Adipocyte (in vitro differentiated cells): ENCODE data around the gene PPIC.

Source experiments
- DNase-seq: peaks from one replicate; pipeline ENCODE4 v3.0.0-alpha.2; 2015; ENCODE audit warnings: low read depth
- H3K27me3 ChIP-seq: replicated peaks from 2 replicates; pipeline ENCODE4 v1.7.0; 2013; ENCODE audit warnings: mild to moderate bottlenecking, low read length, moderate library complexity; ENCODE audit not compliant: control insufficient read depth, insufficient read depth
- H3K36me3 ChIP-seq: 2 replicates; pipeline ENCODE4 v1.7.0; 2013; ENCODE audit warnings: low read length, mild to moderate bottlenecking, moderate library complexity; ENCODE audit not compliant: control insufficient read depth, insufficient read depth, severe bottlenecking
- H3K4me1 ChIP-seq: 2 replicates; pipeline ENCODE4 v1.7.0; 2013; ENCODE audit warnings: mild to moderate bottlenecking, low read length, moderate library complexity; ENCODE audit not compliant: control insufficient read depth, insufficient read depth
- H3K4me3 ChIP-seq: 2 replicates; pipeline ENCODE4 v1.7.0; 2013; ENCODE audit warnings: mild to moderate bottlenecking, low read length, moderate library complexity
- H3K9ac ChIP-seq: 2 replicates; pipeline ENCODE4 v1.7.0; 2013; ENCODE audit warnings: mild to moderate bottlenecking, low read length, moderate library complexity
- H3K9me3 ChIP-seq: 2 replicates; pipeline ENCODE4 v1.7.0; 2013; ENCODE audit warnings: mild to moderate bottlenecking, low read length, moderate library complexity; ENCODE audit not compliant: control insufficient read depth

The PPIC gene

GRCh38 chr5:123007754-123008153 lies 28.8 kb downstream of the PPIC start:
- Histone ChIP-seq H3K4me3 (no peak overlapping the region), H3K9me3 (no peaks in the 10 kb centered on the region), H3K36me3 (peaks cover 21% of the 10 kb centered on the region), H3K4me1 (no peaks in the 10 kb centered on the region), H3K9ac (no peak overlapping the region), H3K27me3 (no peaks in the 10 kb centered on the region)
- no peak for DNase-seq

DNA sequence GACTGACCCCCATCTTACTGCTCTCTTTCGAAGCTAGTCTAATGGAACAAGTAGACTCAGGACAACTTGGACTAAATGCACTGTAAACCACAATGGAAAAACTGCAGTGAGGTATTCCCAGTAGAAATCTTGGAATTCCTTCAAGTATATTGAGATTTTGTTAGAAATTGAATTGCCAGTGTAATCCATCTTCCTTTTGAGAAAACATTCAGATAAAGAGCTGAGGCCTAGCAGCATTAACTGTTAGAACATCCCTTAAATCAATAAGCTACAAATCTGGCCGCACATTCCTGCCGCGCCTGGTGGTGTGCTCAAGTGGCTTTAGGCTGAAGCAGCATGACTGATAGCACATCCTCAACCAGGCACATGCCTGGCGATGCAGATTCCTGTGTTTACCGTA lies 29.3 kb downstream of the PPIC start:
- no peaks in the 10 kb centered on the region for H3K4me1 ChIP-seq
- peaks cover 21% of the 10 kb centered on the region for H3K36me3 ChIP-seq
- DNase-seq, result no peak
- no peaks in the 10 kb centered on the region for H3K9me3 ChIP-seq
- no peak overlapping the region for H3K4me3 ChIP-seq
- H3K27me3 ChIP-seq, result no peaks in the 10 kb centered on the region
- no peak overlapping the region for H3K9ac ChIP-seq

- H3K9ac ChIP-seq, result no peak overlapping the region
- no peak for DNase-seq
- H3K4me1 ChIP-seq, result no peaks in the 10 kb centered on the region
- no peaks in the 10 kb centered on the region for H3K27me3 ChIP-seq
- H3K4me3 ChIP-seq, result no peak overlapping the region
- no peaks in the 10 kb centered on the region for H3K9me3 ChIP-seq
- peaks cover 15% of the 10 kb centered on the region for H3K36me3 ChIP-seq
Observed at GRCh38 chr5:123001808-123002207, 34.7 kb downstream of the PPIC start.

- Histone ChIP-seq H3K9me3 (no peaks in the 10 kb centered on the region), H3K36me3 (peaks cover 15% of the 10 kb centered on the region), H3K9ac (no peak overlapping the region), H3K4me1 (no peaks in the 10 kb centered on the region), H3K4me3 (no peak overlapping the region), H3K27me3 (no peaks in the 10 kb centered on the region)
- DNase-seq, result no peak
Observed at GRCh38 chr5:123000731-123001130, 35.8 kb downstream of the PPIC start.

DNA sequence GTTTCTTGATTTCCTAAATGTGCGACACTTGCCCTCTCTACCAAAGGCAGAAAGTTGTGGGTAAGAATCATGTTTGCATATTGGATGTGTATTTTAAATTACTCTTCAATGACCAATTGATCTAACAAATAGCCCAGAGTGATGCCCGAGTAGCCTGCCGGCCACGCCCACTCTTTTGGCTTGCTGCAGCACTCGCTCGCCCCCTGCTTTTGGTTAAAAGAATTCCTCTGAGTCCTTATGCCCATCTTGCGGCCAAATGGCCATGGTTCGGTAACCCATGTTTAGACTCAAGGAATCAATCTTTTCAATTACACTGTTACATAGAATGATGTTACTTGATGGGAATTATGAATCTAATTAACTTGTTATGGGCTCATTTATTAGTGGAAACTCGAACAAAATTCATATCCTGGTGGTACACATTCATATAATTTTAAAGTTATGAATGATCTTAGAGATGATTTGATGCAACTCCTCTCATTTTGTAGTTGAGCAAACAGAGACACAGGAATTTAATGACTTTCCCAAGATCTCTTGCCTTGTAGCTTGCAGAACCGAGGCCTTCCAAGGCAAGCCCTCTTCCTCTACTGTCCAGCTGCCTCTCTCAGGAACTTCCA lies 36.5 kb downstream of the PPIC start:
- no peak for DNase-seq
- Histone ChIP-seq H3K9ac (no peak overlapping the region), H3K9me3 (no peaks in the 10 kb centered on the region), H3K4me3 (no peak overlapping the region), H3K27me3 (no peaks in the 10 kb centered on the region), H3K4me1 (no peaks in the 10 kb centered on the region), H3K36me3 (peaks cover 15% of the 10 kb centered on the region)

DNA sequence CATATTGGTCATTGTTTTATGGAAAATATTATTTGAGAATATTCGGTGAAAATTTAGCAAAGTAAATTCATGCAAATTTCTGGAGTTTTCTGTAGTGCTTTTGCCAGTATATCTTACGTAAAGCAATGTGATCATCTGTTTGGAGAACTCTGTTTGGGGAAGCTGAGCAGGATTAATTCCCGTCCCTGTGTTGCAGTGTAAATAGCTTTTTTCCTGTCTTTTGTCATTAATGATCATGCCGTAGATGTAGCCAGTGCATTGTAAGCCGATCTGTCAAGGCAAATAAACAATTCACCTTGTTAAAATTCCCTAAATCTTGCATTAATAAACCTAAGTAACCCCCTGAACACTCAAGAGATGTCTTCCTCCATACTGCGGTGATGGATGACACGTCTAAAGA lies 39.2 kb downstream of the PPIC start:
- Histone ChIP-seq H3K27me3 (no peaks in the 10 kb centered on the region), H3K9me3 (no peaks in the 10 kb centered on the region), H3K4me1 (no peaks in the 10 kb centered on the region), H3K36me3 (peaks cover 7% of the 10 kb centered on the region), H3K4me3 (no peak overlapping the region), H3K9ac (no peak overlapping the region)
- no peak for DNase-seq

DNA sequence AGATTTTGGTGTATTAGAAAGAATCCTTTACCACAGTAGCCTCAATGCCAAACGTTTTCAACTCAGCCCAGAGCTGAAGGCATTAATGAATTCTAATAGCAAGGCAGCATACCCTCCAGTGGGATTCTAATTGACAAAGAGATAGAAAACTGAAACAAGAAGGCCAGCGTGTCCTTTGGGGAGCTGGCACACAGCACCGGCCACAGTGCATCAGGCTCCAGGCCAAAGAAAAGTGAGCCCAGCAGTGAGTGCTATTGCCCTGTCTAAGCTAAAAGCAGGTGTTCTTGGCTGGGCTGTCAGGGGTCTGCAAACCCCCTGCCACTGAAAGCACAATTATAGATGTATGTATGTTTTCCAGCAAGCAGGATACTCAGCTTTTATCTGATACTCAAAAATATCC lies 40.4 kb downstream of the PPIC start:
- Histone ChIP-seq H3K27me3 (no peaks in the 10 kb centered on the region), H3K9me3 (no peaks in the 10 kb centered on the region), H3K4me1 (no peaks in the 10 kb centered on the region), H3K4me3 (no peak overlapping the region), H3K9ac (no peak overlapping the region), H3K36me3 (peaks cover 7% of the 10 kb centered on the region)
- DNase-seq, result no peak

GRCh38 chr5:122985954-122986721 lies 50.4 kb downstream of the PPIC start:
- Histone ChIP-seq H3K4me1 (no peaks in the 10 kb centered on the region), H3K9ac (no peak overlapping the region), H3K9me3 (no peaks in the 10 kb centered on the region), H3K36me3 (peaks cover 3% of the 10 kb centered on the region), H3K4me3 (no peak overlapping the region), H3K27me3 (no peaks in the 10 kb centered on the region)
- no peak for DNase-seq

DNA sequence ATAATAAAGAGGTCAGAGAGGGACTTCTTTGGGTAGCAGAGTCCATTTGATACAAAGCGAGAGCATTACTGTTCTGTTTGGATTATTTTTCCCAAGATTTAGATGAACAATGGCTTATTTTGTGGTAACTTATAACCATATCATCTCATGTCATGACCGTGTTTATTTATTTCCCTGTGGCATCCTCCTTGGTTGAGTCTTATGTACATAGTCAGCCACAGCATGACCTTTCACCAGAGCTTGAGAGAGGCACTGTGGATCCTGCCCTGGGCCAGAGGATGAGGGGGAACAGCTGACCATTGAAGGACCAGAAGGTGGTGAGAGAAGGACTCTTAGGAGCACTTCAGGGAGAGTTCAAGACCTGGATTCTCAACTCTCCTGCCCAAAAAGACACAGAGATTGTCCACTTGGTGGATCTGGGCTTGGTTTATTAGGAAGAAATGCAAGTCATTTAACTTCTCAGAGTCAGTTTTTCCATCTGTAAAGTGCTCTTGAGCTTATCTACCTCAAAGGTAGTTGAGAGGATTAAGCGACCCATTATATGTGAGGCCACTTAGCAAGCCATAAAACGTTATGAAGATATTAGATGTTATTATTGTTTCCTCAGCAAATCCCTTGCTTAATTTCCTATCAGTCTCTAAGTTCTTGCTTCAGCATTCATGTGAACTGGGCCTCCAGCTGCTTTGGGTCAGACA lies 51.4 kb downstream of the PPIC start:
- no peaks in the 10 kb centered on the region for H3K4me1 ChIP-seq
- H3K9ac ChIP-seq, result no peak overlapping the region
- no peak for DNase-seq
- no peak overlapping the region for H3K4me3 ChIP-seq
- no peaks in the 10 kb centered on the region for H3K27me3 ChIP-seq
- peaks cover 3% of the 10 kb centered on the region for H3K36me3 ChIP-seq
- H3K9me3 ChIP-seq, result no peaks in the 10 kb centered on the region

GRCh38 chr5:122984425-122984824 lies 52.1 kb downstream of the PPIC start:
- DNase-seq, result no peak
- H3K9me3 ChIP-seq, result no peaks in the 10 kb centered on the region

DNA sequence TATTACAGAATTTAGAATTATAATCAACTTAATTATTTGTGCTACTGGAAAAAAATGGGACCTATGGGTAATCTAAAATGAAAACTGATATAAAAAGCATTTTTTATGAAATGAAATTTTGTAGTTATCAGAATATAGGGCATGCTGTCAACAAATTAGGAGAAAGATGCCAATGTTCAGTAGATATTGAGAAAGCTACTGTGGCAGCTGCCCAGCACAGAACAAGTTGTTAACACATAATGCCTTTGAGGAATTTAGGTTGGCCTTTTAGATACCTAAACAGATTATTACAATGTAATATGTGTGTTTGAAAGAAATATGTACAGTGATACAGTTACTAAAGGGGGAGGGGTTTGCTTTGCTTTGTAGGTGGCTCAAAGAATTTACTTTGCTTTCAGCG lies 54.1 kb downstream of the PPIC start:
- H3K9ac ChIP-seq, result no peak overlapping the region
- no peaks in the 10 kb centered on the region for H3K27me3 ChIP-seq
- H3K36me3 ChIP-seq, result peaks cover 3% of the 10 kb centered on the region
- no peak for DNase-seq
- no peaks in the 10 kb centered on the region for H3K9me3 ChIP-seq
- no peak overlapping the region for H3K4me3 ChIP-seq
- H3K4me1 ChIP-seq, result no peaks in the 10 kb centered on the region

More at GRCh38 chr5:122984425-122984824, 52.1 kb downstream of the PPIC start:
- H3K4me3 ChIP-seq, result no peak overlapping the region
- H3K9ac ChIP-seq, result no peak overlapping the region
- H3K4me1 ChIP-seq, result no peaks in the 10 kb centered on the region
- no peaks in the 10 kb centered on the region for H3K27me3 ChIP-seq
- H3K36me3 ChIP-seq, result peaks cover 3% of the 10 kb centered on the region
